Measurements from ENCODE around the gene ADPRM. TPM values are rescaled to one million over a fixed set of nuclear protein-coding genes. Genes with fewer than 3 reads are reported as not detected.
A peak's percentile ranks its signal among the peaks of the same experiment; 100 is the strongest.

The ADPRM gene
- total RNA-seq, 1 donor from 2014 or later = 11.9 TPM

DNA sequence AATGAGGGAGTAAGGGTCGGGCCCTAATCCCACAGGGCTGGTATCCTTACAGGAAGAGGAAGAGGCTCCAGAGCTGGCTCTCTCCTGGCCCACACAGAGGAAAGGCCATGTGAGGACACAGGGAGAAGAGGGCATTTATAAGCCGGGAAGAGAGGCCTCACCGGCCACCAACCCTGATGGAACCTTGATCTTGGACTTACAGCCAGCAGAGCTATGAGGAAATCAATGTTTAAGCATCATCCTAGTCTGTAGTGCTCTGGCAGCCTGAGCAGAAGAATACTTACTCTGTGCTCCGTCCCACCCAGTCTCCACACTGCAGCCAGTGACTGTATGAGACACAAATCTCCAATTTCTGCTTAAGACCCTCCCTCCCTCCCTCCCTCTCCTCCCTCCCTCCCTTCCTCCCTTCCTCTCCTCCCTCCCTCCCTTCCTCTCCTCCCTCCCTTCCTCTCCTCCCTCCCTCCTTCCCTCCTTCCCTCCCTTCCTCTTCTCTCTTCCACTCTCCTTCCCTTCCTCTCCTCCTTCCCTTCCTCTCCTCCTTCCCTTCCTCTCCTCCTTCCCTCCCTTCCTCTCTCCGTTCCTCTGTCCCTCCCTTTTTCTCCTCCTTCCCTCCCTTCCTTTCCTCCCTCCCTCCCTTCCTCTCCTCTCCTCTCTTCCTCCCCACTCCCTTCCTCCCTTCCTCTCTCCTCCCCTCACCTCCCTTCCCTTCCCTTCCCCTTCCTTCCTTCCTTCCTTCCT, 41.3 kb downstream of the ADPRM start:
- Mint-ChIP-seq H3K4me1 (peaks cover 3% of the 10 kb centered on the region), H3K27me3 (peaks cover 23% of the 10 kb centered on the region), H3K36me3 (ENCODE audit: low read depth) (no peaks in the 10 kb centered on the region), H3K27ac (no peak overlapping the region), H3K4me3 (no peak overlapping the region), H3K9me3 (no peaks in the 10 kb centered on the region)
- no peak for DNase-seq
- intact Hi-C loops (cut with micrococcal nuclease) = no loop called here

DNA sequence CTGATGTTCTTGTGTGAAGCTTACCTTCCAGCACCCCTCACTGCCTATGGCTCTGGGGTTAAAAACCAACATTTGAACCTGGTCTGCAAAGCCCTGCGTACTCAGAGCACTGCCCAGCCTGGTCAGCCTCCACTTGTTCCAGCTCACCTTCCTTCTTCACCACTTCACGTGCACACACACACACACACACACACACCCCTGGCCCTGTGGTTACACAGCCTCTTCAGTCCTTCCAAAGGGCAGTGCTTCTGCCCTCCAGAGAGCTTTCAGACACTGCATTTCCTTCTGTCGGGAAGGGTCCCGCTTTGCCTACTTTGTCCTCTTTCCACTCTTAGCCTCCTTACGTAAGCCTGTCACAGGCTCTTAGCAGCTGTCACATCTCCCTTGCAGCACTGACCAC, 42.0 kb downstream of the ADPRM start:
- intact Hi-C loops (cut with micrococcal nuclease) = no loop called here
- H3K4me3 Mint-ChIP-seq = no peak overlapping the region
- no peaks in the 10 kb centered on the region for H3K9me3 Mint-ChIP-seq
- peaks cover 24% of the 10 kb centered on the region for H3K27me3 Mint-ChIP-seq
- DNase-seq = no peak
- peaks cover 3% of the 10 kb centered on the region for H3K4me1 Mint-ChIP-seq
- H3K36me3 Mint-ChIP-seq (ENCODE audit: low read depth) = no peaks in the 10 kb centered on the region
- no peak overlapping the region for H3K27ac Mint-ChIP-seq

DNA sequence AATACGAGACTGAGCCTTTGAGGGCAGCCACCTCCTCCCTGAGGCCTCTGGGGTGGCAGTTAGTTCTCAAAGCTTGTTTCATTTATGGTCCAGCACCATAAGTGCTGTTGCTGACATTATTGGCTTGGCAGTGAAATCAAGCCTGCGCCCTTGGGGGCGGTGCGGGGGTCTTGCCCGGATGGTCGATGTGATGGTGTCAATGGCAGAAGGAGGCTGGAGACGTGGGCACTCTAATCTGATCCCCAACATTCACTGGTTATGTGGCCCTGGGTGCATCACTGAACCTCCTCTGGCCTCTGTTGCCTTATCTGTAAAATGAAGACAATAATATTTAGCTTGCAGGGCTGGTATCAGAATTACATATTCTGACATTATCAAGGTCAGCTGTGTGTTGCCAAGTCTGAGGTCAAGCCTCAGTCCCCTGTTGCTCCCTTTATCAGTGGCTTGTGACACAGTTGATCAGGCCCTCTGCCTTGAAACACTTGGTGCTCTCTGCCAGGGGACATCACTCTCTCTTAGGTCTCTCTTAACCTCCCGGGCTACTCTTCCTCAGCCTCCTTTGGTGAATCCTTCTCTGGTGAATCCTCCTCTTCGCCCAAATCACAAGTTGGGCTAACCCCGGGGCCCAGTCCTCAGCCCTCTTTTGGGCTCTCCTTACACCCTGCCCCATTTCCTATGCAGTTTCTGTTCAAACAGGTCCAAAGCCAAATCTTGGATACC, 44.2 kb downstream of the ADPRM start:
- Mint-ChIP-seq H3K4me1 (peaks cover 7% of the 10 kb centered on the region), H3K27me3 (peaks cover 21% of the 10 kb centered on the region), H3K9me3 (no peaks in the 10 kb centered on the region), H3K27ac (no peak overlapping the region), H3K36me3 (ENCODE audit: low read depth) (no peaks in the 10 kb centered on the region), H3K4me3 (no peak overlapping the region)
- no peak for DNase-seq
- intact Hi-C loops (cut with micrococcal nuclease) = no loop called here

DNA sequence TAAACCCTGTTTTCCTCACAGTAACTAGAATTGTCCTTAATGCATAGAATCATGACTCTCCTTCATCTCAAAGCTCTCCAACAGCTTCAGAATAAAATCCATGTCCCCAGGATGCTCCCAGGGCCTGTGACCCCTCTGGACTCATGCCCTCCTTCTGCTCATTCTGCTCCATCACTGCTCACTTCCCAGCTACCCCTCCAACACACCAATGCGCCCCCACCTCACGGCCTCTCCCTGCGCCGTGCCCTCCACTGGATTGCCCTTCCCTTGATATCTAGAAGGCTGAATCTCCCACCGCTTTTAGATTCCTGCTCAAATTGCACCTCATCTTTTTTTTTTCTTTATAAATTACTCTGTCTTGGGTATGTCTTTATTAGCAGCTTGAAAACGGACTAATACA, 45.0 kb downstream of the ADPRM start:
- intact Hi-C loops (cut with micrococcal nuclease) = no loop called here
- Mint-ChIP-seq H3K4me1 (peaks cover 4% of the 10 kb centered on the region), H3K9me3 (no peaks in the 10 kb centered on the region), H3K27me3 (peaks cover 22% of the 10 kb centered on the region), H3K36me3 (ENCODE audit: low read depth) (no peaks in the 10 kb centered on the region), H3K27ac (no peak overlapping the region), H3K4me3 (no peak overlapping the region)
- DNase-seq = no peak

DNA sequence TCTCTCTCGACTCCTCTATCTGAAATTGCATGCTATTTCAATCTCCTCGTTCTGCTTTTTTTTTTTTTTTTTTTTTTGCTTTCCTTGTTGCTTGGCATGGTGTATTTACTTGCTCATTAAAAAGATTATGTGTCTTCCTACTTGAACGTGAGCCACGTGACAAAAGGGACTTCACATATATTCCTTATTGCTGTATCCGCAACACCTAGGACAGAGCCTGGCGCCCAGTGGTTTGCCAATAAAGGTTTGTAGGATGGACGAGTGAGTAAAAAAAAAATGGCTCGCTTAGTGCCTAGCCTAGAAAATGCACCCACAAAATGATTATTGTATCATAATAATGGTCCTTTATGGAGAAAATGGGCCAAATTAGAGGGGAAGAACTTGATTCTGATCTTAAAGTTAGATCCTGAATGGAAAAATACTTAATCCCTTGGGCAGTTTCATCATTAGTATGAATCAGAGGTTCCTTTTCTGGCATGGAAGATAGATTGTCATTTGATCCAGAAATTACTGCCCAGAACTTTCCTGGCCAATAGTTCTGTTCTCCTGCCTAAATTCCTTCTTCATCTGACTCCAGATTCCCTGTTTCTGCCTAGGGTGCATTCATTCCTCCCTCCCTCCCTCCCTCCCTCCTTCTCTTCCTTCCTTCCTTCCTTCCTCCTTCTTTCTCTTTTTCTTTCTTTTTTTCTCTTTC, 46.1 kb downstream of the ADPRM start:
- no peak overlapping the region for H3K27ac Mint-ChIP-seq
- intact Hi-C loops (cut with micrococcal nuclease) = no loop called here
- peaks cover 4% of the 10 kb centered on the region for H3K4me1 Mint-ChIP-seq
- H3K36me3 Mint-ChIP-seq (ENCODE audit: low read depth) = no peaks in the 10 kb centered on the region
- no peak for DNase-seq
- H3K27me3 Mint-ChIP-seq = peaks cover 21% of the 10 kb centered on the region
- no peak overlapping the region for H3K4me3 Mint-ChIP-seq
- H3K9me3 Mint-ChIP-seq = no peaks in the 10 kb centered on the region

DNA sequence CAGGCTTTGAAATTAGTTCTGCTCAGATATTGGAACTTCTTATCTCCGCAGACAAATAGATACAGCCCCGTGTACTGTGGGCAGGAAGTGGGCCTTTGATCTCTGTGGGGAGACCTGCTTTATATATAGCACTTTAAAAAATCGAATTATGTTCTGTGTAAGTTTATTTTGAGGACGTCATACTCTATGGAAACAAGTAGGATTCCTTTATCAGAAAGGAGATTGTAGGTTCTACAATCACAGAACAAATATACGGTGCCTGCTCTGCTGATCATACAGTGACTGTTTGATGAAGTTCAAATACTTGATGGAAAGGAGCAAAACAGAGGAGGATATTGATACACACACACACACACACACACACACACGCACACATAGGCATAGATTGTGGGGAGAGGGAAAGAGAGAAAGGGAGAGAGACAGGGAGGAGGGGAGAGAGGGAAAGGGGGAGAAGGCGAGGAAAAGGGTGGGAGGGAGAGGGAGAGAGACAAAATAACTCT, 47.2 kb downstream of the ADPRM start:
- peak; percentile 61 for DNase-seq
- Mint-ChIP-seq H3K27ac (no peak overlapping the region), H3K36me3 (ENCODE audit: low read depth) (no peaks in the 10 kb centered on the region), H3K9me3 (no peaks in the 10 kb centered on the region), H3K4me1 (peaks cover 4% of the 10 kb centered on the region), H3K4me3 (no peak overlapping the region), H3K27me3 (peaks cover 17% of the 10 kb centered on the region)
- intact Hi-C loops (cut with micrococcal nuclease) = no loop called here

DNA sequence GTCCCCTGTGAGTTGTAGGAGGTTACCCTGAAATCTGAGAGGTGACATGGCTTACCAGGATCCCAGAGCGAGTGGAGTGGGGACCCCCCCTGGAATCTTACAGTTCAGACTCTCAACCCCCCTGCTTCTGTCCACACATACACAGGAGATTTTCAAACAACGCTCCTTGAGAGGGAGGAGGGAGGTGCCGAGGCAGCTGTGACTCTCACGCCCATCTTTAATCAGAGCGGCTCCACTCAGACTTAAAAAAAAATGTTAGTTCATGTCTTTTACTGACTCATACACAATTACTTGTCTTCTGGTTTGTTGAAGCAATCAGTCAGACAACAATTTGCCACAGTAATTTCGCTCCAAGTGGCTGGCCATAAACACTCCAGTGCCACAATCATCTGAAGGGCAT, 47.8 kb downstream of the ADPRM start:
- Mint-ChIP-seq H3K4me3 (no peak overlapping the region), H3K27ac (no peak overlapping the region), H3K36me3 (ENCODE audit: low read depth) (no peaks in the 10 kb centered on the region), H3K4me1 (peaks cover 4% of the 10 kb centered on the region), H3K27me3 (peaks cover 16% of the 10 kb centered on the region), H3K9me3 (no peaks in the 10 kb centered on the region)
- no peak for DNase-seq
- intact Hi-C loops (cut with micrococcal nuclease) = no loop called here

DNA sequence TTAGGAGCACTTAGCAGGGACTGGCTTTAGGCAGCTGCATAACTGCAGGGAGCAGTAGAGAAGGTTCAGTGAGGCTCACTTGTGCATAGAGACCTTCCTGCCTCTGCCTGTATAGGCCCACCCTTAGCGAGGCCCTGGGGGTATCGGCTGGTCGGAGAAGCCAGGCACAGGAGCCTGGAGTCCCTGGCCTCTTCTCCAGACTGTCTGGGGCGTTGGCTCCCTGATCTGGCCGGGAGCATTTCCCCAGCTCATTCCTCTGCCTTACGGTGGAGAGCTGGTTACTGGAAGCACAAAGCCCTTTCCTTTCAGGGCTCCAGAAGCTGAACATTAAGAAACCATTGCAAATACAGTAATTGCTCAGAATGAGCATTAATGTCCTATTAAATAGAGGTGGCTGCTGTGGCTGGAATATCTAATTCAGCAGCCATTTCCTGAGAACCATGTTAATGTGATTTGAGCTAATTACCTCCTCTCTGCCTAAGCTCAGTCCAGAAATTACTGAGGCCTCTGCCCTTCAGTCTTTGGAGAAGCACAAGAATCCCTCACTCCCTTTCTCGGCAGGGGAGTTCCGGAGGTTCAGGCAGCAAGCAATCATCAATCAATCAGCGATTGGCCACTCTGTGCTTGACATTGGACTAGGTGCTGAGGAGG, 51.3 kb downstream of the ADPRM start:
- no peaks in the 10 kb centered on the region for H3K36me3 Mint-ChIP-seq (ENCODE audit: low read depth)
- no peak for DNase-seq
- H3K4me3 Mint-ChIP-seq = no peak overlapping the region
- H3K4me1 Mint-ChIP-seq = peaks cover 4% of the 10 kb centered on the region
- peaks cover 8% of the 10 kb centered on the region for H3K27me3 Mint-ChIP-seq
- no peak overlapping the region for H3K27ac Mint-ChIP-seq
- intact Hi-C loops (cut with micrococcal nuclease) = no loop called here
- no peaks in the 10 kb centered on the region for H3K9me3 Mint-ChIP-seq

DNA sequence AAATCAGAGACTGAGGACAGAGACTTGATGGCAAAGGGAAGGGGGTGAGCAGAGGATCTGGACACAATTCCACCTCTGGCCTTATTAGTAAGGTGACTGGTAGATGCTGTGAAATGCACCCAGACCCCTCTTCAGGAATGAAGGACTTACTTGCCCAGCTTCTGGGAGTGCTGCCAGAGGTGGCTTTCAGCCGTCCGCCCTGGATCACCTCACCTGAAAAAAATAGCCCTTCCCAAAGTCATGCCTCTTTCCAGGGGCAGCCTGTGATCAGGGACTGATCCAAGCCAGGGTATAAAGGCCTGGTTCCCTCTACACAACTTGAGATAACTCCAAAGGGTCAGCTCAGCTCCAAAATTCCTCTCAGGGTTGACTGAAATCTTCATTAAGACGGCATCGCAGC, 52.8 kb downstream of the ADPRM start:
- intact Hi-C loops (cut with micrococcal nuclease) = no loop called here
- no peaks in the 10 kb centered on the region for H3K9me3 Mint-ChIP-seq
- H3K4me1 Mint-ChIP-seq = no peaks in the 10 kb centered on the region
- no peak overlapping the region for H3K27ac Mint-ChIP-seq
- no peak for DNase-seq
- H3K27me3 Mint-ChIP-seq = peaks cover 6% of the 10 kb centered on the region
- no peaks in the 10 kb centered on the region for H3K36me3 Mint-ChIP-seq (ENCODE audit: low read depth)
- H3K4me3 Mint-ChIP-seq = no peak overlapping the region

DNA sequence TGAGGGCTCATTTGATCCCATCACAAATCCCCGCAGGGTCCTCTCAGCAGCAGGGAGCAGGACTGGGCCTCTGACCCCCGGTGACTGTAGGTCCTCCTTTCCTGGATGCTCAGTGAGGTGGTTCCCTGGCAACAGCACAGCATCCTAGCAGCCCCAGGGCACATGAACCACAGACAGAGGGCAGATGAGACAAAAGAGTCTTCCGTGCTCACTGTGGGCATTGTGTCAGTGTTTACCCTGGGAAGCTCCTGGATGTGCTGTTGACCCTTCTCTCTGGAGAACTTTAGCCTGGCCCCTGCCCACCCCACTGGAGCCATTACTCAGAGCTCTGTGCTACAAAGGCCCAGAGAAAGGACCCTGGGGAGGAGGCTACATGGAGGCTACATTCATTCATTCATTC, 54.2 kb downstream of the ADPRM start:
- H3K27ac Mint-ChIP-seq = no peak overlapping the region
- no peak for DNase-seq
- H3K9me3 Mint-ChIP-seq = no peaks in the 10 kb centered on the region
- intact Hi-C loops (cut with micrococcal nuclease) = no loop called here
- no peaks in the 10 kb centered on the region for H3K36me3 Mint-ChIP-seq (ENCODE audit: low read depth)
- peaks cover 8% of the 10 kb centered on the region for H3K27me3 Mint-ChIP-seq
- H3K4me1 Mint-ChIP-seq = no peaks in the 10 kb centered on the region
- H3K4me3 Mint-ChIP-seq = no peak overlapping the region

DNA sequence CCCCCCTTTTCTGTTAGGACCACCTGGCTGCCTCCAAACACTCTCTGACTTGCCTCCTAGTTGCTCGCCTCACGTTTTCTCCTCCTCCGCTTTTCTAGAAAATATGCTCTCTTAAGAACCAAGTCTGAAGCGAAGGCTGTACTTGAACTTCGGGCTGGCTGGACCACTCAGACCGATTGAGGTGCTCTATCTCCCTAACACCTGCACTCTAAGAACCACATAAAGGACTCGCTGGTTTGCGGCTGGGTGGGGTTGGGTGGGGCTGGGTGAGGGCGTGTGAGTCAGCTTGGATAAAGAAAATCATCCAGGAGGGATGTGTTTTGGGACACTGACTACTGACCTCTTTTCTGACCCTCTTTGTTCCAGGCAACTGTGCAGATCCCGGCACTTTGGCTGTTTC, 55.3 kb downstream of the ADPRM start:
- Mint-ChIP-seq H3K4me3 (no peak overlapping the region), H3K27me3 (peaks cover 3% of the 10 kb centered on the region), H3K36me3 (ENCODE audit: low read depth) (no peaks in the 10 kb centered on the region), H3K27ac (no peak overlapping the region), H3K4me1 (no peaks in the 10 kb centered on the region), H3K9me3 (no peaks in the 10 kb centered on the region)
- no peak for DNase-seq
- intact Hi-C loops (cut with micrococcal nuclease) = no loop called here

DNA sequence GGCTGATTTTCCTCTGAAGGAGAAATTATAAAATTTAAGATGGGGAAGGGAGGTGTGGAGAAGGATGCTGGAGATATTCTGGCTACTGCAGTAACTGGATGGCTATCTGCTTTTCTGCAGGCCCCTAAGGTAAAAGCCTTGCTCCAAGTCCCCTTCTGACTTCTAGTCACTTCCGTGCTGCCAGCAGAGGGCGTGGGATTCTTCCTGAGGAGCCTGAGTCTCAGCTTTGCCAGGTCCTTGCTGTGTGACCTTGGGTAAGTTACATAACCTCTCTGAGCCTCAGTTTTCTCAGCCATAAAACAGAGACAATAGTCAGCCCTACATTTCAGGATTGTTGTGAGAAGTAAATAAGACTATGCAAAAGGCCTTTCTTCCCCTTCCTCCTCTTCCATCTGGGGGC, 56.7 kb downstream of the ADPRM start:
- H3K27ac Mint-ChIP-seq = no peak overlapping the region
- H3K9me3 Mint-ChIP-seq = no peaks in the 10 kb centered on the region
- H3K36me3 Mint-ChIP-seq (ENCODE audit: low read depth) = no peaks in the 10 kb centered on the region
- H3K4me3 Mint-ChIP-seq = no peak overlapping the region
- peak; percentile 70 for DNase-seq
- H3K4me1 Mint-ChIP-seq = no peaks in the 10 kb centered on the region
- intact Hi-C loops (cut with micrococcal nuclease) = loop anchor here (1.0 kb wide), 1 partner anchor 91 kb away; no protein-coding TSS in a partner anchor
- H3K27me3 Mint-ChIP-seq = peaks cover 3% of the 10 kb centered on the region

DNA sequence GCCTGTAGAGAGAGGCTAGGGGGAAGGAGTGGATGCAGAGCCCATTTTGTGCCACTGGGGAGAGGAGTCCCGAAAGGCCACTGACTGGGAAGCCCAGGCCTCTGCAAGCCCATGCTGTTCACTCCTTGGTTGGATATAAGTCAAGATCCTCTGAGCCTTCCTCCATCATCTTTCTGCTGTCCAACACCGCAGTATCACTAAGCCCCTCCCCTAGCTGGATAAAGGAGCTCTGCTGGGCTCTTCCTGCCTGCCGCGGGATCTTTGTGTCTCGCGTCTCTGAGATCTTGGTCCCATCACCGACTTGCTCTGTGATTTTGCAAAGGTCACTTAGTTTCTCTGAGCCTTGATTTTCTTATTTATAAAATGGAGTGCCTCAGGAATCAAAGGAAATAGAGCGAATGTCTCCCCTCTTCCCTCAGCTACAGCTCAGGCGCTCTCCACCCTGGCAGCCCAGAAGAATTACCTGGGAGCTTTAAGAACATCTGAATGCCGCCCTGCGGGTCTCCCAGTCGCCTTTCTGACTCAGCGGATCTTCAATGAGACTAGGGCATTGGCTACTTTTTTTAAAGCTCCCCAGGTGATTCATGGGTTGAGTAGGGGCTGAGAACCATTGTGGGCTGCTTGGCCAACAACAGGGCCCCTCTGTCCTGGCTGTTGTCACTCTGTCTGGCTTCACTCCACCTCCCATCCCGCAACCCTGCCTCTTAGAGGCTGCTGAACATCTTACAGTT, 57.6 kb downstream of the ADPRM start:
- H3K4me1 Mint-ChIP-seq = no peaks in the 10 kb centered on the region
- H3K9me3 Mint-ChIP-seq = no peaks in the 10 kb centered on the region
- intact Hi-C loops (cut with micrococcal nuclease) = loop anchor here (1.0 kb wide), 1 partner anchor 90 kb away; no protein-coding TSS in a partner anchor
- H3K4me3 Mint-ChIP-seq = no peak overlapping the region
- H3K27ac Mint-ChIP-seq = no peak overlapping the region
- no peak for DNase-seq
- peaks cover 3% of the 10 kb centered on the region for H3K27me3 Mint-ChIP-seq
- H3K36me3 Mint-ChIP-seq (ENCODE audit: low read depth) = no peaks in the 10 kb centered on the region
